Testis (tissue), 3 donors: ENCODE results near the gene GGT1. TPM values are rescaled to one million over a fixed set of nuclear protein-coding genes. Genes with fewer than 3 reads are reported as not detected.
"Not testable (repeated sequence)": the region's sequence is repeated elsewhere in the genome, so short reads cannot be mapped to it uniquely, and the experiment has no call there.

Experiments
- DNase-seq: peaks from one replicate; pipeline ENCODE4 v3.0.0-alpha.2; 2019
- H3K27ac ChIP-seq, 2 donors: fragments of 200-600 bp; sonication (generic); one replicate each; pipeline ENCODE4 v1.5.1; 2019
- H3K27me3 ChIP-seq: fragments of 200-600 bp; sonication (generic); one replicate; pipeline ENCODE4 v1.5.1; 2019
- H3K36me3 ChIP-seq: fragments of 200-600 bp; sonication (generic); one replicate; pipeline ENCODE4 v1.5.1; 2017; ENCODE audit warnings: low read depth; ENCODE audit errors: missing control alignments
- H3K4me1 ChIP-seq: fragments of 200-600 bp; sonication (generic); one replicate; pipeline ENCODE4 v1.5.1; 2019
- H3K4me3 ChIP-seq, 2 donors: fragments of 200-600 bp; sonication (generic); one replicate each; pipeline ENCODE4 v1.5.1; 2017 to 2019
- H3K9me3 ChIP-seq: fragments of 200-600 bp; sonication (generic); one replicate; pipeline ENCODE4 v1.5.1; 2017
- POLR2A ChIP-seq: fragments of 450-650 bp; IDR thresholded peaks from one replicate; pipeline ENCODE4 v1.6.1; 2017; ENCODE audit warnings: antibody characterized with exemption, mild to moderate bottlenecking, moderate library complexity
- WGBS, 2 donors: methylation state at CpG; one replicate each; pipeline ENCODE4 v1.1.5; 2018; 5-methylcytosine and 5-hydroxymethylcytosine counted together
- intact Hi-C: fragments of 100-400 bp; cut with DNase I; formaldehyde crosslinking; loops from one replicate; pipeline ENCODE4 v1.15.1; 2023; ENCODE audit warnings: low total_unique reads
- polyA plus RNA-seq: library from polyadenylated mRNA; stranded (reverse); fragments of 350-450 nt; fragmentation: Illumina TruSeq; extraction: RNeasy Lipid Tissue Mini Kit (QIAGEN cat#74804); gene quantifications from one replicate; pipeline ENCODE4 v1.2.3, GENCODE V29; 2014; ENCODE audit warnings: low read depth, low replicate concordance; ENCODE audit not compliant: insufficient read depth
- total RNA-seq, 2 donors: library from RNA; depleted of rRNA; stranded (reverse); fragments of >200 nt; gene quantifications; one replicate each; pipeline ENCODE4 v1.2.3, GENCODE V29; 2016
- TF ChIP-seq, protein P1 (sequence below), 3 experiments: fragments of 450-650 bp in 2 of 3; fragments of 200-600 bp in 1 of 3; sonication (generic) in 1 of 3; IDR thresholded peaks; one replicate each; pipeline ENCODE4 v1.5.1; 2016 to 2019; ENCODE audit warnings: antibody characterized with exemption in 3 of 3, mild to moderate bottlenecking in 2 of 3, moderate library complexity in 1 of 3

The GGT1 gene
- total and polyA plus RNA-seq, 3 donors from 2014 or later = 23.1 to 78.2 (median 75.3) TPM

GRCh38 chr22:24594569-24595120 lies 8.3 kb upstream of the GGT1 start:
- WGBS, 2 donors = 67 to 81% methylated on average over 6 to 7 of the region's 7 CpGs
- Histone ChIP-seq H3K4me3 (no peak overlapping the region), H3K4me1 (peaks cover 33% of the 10 kb centered on the region), H3K9me3 (no peaks in the 10 kb centered on the region), H3K36me3 (no peaks in the 10 kb centered on the region), H3K27me3 (no peaks in the 10 kb centered on the region), H3K27ac (peak overlapping the region; percentile 25 to 88)
- intact Hi-C loops = no loop called here
- no peak for DNase-seq
- TF ChIP-seq, protein P1, sequence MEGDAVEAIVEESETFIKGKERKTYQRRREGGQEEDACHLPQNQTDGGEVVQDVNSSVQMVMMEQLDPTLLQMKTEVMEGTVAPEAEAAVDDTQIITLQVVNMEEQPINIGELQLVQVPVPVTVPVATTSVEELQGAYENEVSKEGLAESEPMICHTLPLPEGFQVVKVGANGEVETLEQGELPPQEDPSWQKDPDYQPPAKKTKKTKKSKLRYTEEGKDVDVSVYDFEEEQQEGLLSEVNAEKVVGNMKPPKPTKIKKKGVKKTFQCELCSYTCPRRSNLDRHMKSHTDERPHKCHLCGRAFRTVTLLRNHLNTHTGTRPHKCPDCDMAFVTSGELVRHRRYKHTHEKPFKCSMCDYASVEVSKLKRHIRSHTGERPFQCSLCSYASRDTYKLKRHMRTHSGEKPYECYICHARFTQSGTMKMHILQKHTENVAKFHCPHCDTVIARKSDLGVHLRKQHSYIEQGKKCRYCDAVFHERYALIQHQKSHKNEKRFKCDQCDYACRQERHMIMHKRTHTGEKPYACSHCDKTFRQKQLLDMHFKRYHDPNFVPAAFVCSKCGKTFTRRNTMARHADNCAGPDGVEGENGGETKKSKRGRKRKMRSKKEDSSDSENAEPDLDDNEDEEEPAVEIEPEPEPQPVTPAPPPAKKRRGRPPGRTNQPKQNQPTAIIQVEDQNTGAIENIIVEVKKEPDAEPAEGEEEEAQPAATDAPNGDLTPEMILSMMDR (IDR thresholded peaks at IDR 0.05) = no peak
- no peak for TF ChIP-seq POLR2A

DNA sequence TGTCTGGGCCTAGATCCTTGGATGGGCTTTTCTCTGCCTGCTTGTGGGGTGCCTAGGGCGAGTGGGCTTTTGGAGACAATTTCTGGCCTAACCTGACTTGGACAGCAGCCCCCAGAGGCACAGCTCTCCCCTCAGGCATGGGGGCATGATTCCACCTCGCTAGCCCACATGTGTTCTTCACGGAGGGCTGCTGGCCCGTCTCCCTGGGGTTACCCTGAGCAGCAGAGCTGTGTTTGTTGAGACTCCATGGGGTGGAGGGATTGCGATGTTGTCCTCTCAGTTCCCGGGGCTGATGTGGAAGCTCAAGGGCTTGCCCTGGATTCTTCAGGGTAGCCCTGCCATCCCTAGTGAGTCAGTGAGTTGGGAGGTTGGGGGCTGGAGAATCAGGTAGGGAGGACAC lies 7.8 kb upstream of the GGT1 start:
- intact Hi-C loops = no loop called here
- no peak for DNase-seq
- Histone ChIP-seq H3K9me3 (no peaks in the 10 kb centered on the region), H3K4me3 (no peak overlapping the region), H3K27ac (peak overlapping the region in 1 of 2 donors; percentile 25), H3K36me3 (no peaks in the 10 kb centered on the region), H3K27me3 (no peaks in the 10 kb centered on the region), H3K4me1 (peaks cover 27% of the 10 kb centered on the region)
- 93 to 100% methylated on average over 2 to 6 of the region's 6 CpGs for WGBS, 2 donors
- no peak for TF ChIP-seq POLR2A
- TF ChIP-seq, protein P1 (IDR thresholded peaks at IDR 0.05) = no peak

DNA sequence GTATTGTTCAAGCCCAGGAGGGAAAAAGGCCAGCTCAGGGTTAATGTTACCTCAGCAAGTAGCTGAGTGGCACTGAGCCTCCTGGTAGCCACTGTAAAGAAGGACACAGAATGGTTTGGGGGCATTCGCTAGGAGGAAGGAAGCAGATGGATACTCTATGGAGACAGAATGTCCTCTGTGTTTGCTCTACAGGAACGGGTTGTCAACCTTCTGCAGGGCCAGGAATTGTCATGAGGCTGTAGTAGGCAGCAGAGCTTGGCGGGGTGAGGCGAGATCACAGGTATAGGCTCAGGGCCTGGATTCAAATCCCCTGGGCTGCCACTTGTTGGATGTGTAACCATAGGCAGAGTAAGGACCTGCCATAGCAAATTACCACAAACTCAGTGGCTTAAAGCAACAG lies 7.1 kb upstream of the GGT1 start:
- H3K4me3 ChIP-seq = no peak overlapping the region
- no peaks in the 10 kb centered on the region for H3K27me3 ChIP-seq
- H3K27ac ChIP-seq = no peak overlapping the region
- TF ChIP-seq, protein P1 (IDR thresholded peaks at IDR 0.05) = no peak
- no peak for TF ChIP-seq POLR2A
- DNase-seq = no peak
- H3K4me1 ChIP-seq = peaks cover 21% of the 10 kb centered on the region
- 84 to 85% methylated on average over 2 to 4 of the region's 4 CpGs for WGBS, 2 donors
- H3K9me3 ChIP-seq = no peaks in the 10 kb centered on the region
- no peaks in the 10 kb centered on the region for H3K36me3 ChIP-seq
- intact Hi-C loops = no loop called here

DNA sequence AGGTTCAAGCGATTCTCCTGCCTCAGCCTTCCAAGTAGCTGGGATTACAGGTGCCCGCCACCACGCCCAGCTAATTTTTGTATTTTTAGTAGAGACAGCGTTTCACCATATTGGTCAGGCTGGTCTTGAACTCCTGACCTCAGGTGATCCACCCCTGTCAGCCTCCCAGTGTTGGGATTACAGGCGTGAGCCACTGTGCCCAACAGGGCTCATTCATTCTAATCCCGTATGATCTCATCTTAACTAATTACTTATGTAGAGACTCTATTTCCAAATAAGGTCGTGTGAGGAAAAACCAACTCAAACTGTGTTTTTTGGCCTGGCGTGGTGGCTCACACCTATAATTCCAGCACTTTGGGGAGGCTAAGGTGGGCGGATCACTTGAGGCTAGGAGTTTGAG lies 5.9 kb upstream of the GGT1 start:
- DNase-seq, H3K9me3 ChIP-seq, H3K27me3 ChIP-seq, H3K4me3 ChIP-seq, intact Hi-C loops, H3K36me3 ChIP-seq: not testable (repeated sequence)
- H3K4me1 ChIP-seq = peaks cover 25% of the 10 kb centered on the region
- 86 to 90% methylated on average over 9 of the region's 9 CpGs for WGBS, 2 donors
- H3K27ac ChIP-seq = peak overlapping the region in 1 of 2 donors; percentile 8

- 81 to 83% methylated on average over 7 to 8 of the region's 8 CpGs for whole genome bisulfite sequencing, 2 donors
These were observed 3.5 kb upstream of the GGT1 start for GRCh38 chr22:24599514-24599913.

DNA sequence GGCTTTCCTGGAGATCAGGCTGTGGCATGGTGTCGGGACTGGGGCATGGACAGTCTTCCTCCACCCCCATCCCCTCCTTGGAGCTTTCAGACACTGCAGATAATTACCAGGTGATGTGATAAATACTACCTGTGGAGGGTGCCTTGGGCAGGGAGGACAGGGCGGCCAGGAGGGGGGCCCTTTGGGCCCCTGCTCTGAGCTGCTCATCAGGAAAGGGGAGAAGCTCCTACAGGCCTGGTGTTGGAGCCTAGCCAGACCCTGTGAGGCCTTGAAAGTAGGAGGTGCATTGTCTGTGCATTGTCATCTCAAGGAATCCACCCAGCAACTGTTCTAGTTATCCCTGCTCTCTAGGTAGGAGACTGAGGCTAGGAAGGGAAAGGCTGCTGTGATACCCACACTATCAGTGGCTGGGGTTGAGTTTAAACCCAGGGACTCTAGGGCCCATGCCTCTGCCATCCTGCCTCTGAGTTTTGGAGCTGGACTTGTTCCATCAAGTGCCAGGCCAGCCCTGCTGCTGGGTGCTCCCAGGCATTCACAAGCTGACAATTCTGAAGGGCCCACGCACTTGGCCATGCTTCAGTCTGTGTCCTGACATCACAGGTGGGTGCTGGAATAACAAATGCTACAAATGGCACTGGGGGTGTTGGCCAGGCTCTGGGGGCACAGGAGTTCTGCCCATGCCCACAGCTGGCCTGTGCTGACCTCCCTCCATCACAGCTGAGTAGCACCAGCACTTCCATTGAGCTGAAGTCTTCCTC lies 2.9 kb upstream of the GGT1 start:
- H3K4me3 ChIP-seq, H3K36me3 ChIP-seq, H3K27me3 ChIP-seq, H3K9me3 ChIP-seq, intact Hi-C loops, H3K27ac ChIP-seq: not testable (repeated sequence)
- DNase-seq = peak; percentile 52
- peaks cover 19% of the 10 kb centered on the region for H3K4me1 ChIP-seq
- WGBS, 2 donors = 70 to 83% methylated on average over 1 to 3 of the region's 3 CpGs

More at GRCh38 chr22:24599514-24599913, 3.5 kb upstream of the GGT1 start:
- intact Hi-C loops = no loop called here
- no peak overlapping the region for H3K27ac ChIP-seq
- H3K27me3 ChIP-seq = no peaks in the 10 kb centered on the region
- no peak overlapping the region for H3K4me3 ChIP-seq
- no peaks in the 10 kb centered on the region for H3K9me3 ChIP-seq
- DNase-seq = no peak
- peaks cover 25% of the 10 kb centered on the region for H3K4me1 ChIP-seq
- TF ChIP-seq POLR2A = no peak
- TF ChIP-seq, protein P1 (IDR thresholded peaks at IDR 0.05) = no peak
- no peaks in the 10 kb centered on the region for H3K36me3 ChIP-seq
